HEK293T (cell line): ENCODE measurements around the gene HOXA7.
A peak's percentile ranks its signal among the peaks of the same experiment; 100 is the strongest.

Experiments
- CTCF ChIA-PET: fragments of 350-600 bp; formaldehyde crosslinking; extraction: SDS; loops from one replicate; lab custom pipeline; 2021; ENCODE audit warnings: antibody characterized with exemption, inconsistent platforms; lab: Yijun Ruan, JAX
- POLR2A ChIA-PET: fragments of 350-600 bp; formaldehyde crosslinking; extraction: SDS; loops from one replicate; lab custom pipeline; 2020; ENCODE audit warnings: antibody characterized with exemption, inconsistent platforms; lab: Yijun Ruan, JAX
- DNase-seq: peaks from one replicate; pipeline ENCODE4 v3.0.0; 2012; ENCODE audit warnings: mixed read lengths; ENCODE audit errors: extremely low spot score
- ARNT ChIP-seq: fragments of 450-650 bp; IDR thresholded peaks from 2 replicates; pipeline ENCODE4 v1.6.1; 2017; ENCODE audit warnings: mild to moderate bottlenecking
- BHLHE40 ChIP-seq: fragments of 450-650 bp; IDR thresholded peaks from 2 replicates; pipeline ENCODE4 v1.6.1; 2016; ENCODE audit warnings: mild to moderate bottlenecking, moderate library complexity, borderline replicate concordance
- CTBP1 ChIP-seq: fragments of 450-650 bp; IDR thresholded peaks from 2 replicates; pipeline ENCODE4 v1.6.1; 2016; ENCODE audit warnings: borderline replicate concordance
- ELF4 ChIP-seq: fragments of 450-650 bp; IDR thresholded peaks from 2 replicates; pipeline ENCODE4 v1.6.1; 2017; ENCODE audit warnings: antibody characterized with exemption
- FOXA1 ChIP-seq: fragments of 450-650 bp; IDR thresholded peaks from 2 replicates; pipeline ENCODE4 v1.6.1; 2016; ENCODE audit warnings: mild to moderate bottlenecking
- FOXK2 ChIP-seq: fragments of 450-650 bp; IDR thresholded peaks from 2 replicates; pipeline ENCODE4 v1.6.1; 2016; ENCODE audit warnings: mild to moderate bottlenecking
- FOXM1 ChIP-seq: fragments of 450-650 bp; IDR thresholded peaks from 2 replicates; pipeline ENCODE4 v1.6.1; 2017; ENCODE audit warnings: mild to moderate bottlenecking, borderline replicate concordance
- HDGF ChIP-seq: fragments of 450-650 bp; IDR thresholded peaks from 2 replicates; pipeline ENCODE4 v1.6.1; 2017; ENCODE audit warnings: antibody characterized with exemption, borderline replicate concordance
- L3MBTL2 ChIP-seq: fragments of 450-650 bp; conservative IDR thresholded peaks from 2 replicates; pipeline ENCODE4 v1.6.1; 2016; ENCODE audit warnings: mild to moderate bottlenecking
- LEF1 ChIP-seq: fragments of 450-650 bp; IDR thresholded peaks from 2 replicates; pipeline ENCODE4 v1.6.1; 2017; ENCODE audit warnings: mild to moderate bottlenecking, borderline replicate concordance
- NFRKB ChIP-seq: fragments of 450-650 bp; IDR thresholded peaks from 2 replicates; pipeline ENCODE4 v1.6.1; 2016; ENCODE audit warnings: mild to moderate bottlenecking, moderate library complexity
- PKNOX1 ChIP-seq: fragments of 450-650 bp; IDR thresholded peaks from 2 replicates; pipeline ENCODE4 v1.6.1; 2016
- SP1 ChIP-seq: fragments of 450-650 bp; IDR thresholded peaks from 2 replicates; pipeline ENCODE4 v1.6.1; 2017
- SUZ12 ChIP-seq: fragments of 450-650 bp; IDR thresholded peaks from 2 replicates; pipeline ENCODE4 v1.6.1; 2016; ENCODE audit warnings: mild to moderate bottlenecking
- TARDBP ChIP-seq: fragments of 450-650 bp; IDR thresholded peaks from 2 replicates; pipeline ENCODE4 v1.6.1; 2016
- ZNF384 ChIP-seq: fragments of 450-650 bp; IDR thresholded peaks from 2 replicates; pipeline ENCODE4 v1.6.1; 2016

The HOXA7 gene

GRCh38 chr7:27138472-27138871, 18.0 kb downstream of the HOXA7 start:
- TF ChIP-seq PKNOX1 (no peak), TARDBP (no peak), L3MBTL2 (no peak), FOXK2 (no peak), NFRKB (no peak), LEF1 (no peak)
- DNase-seq = no peak
- ChIA-PET POLR2A (no interaction called here), CTCF (no interaction called here)

- DNase-seq = no peak
- TF ChIP-seq FOXA1 (no peak), ARNT (no peak), LEF1 (no peak), SUZ12 (no peak), PKNOX1 (no peak), FOXM1 (no peak)
- ChIA-PET CTCF (no interaction called here), POLR2A (no interaction called here)
Observed at GRCh38 chr7:27137640-27138315, 18.7 kb downstream of the HOXA7 start.

- DNase-seq = no peak
- POLR2A ChIA-PET = interaction anchor here (0.8 to 1.9 kb wide), 6 partner anchors 15 to 275 kb away, joined by 3 to 5 read pairs (median 4); partner anchors contain the start of gene HOXA3
- TF ChIP-seq FOXA1 (no peak), ARNT (no peak), CTBP1 (no peak), ZNF384 (no peak), SUZ12 (no peak), TARDBP (no peak), PKNOX1 (no peak)
Observed at GRCh38 chr7:27134392-27134791, 22.1 kb downstream of the HOXA7 start.

GRCh38 chr7:27133409-27134231, 22.9 kb downstream of the HOXA7 start:
- CTCF ChIA-PET = interaction anchor here (0.8 to 1.5 kb wide), 4 partner anchors 8 to 35 kb away, joined by 3 to 4 read pairs (median 3); partner anchors contain the start of gene HOXA5

More at GRCh38 chr7:27134392-27134791, 22.1 kb downstream of the HOXA7 start:
- CTCF ChIA-PET = interaction anchor here (0.8 to 1.5 kb wide), 4 partner anchors 7 to 35 kb away, joined by 3 to 4 read pairs (median 3); partner anchors contain the start of gene HOXA5

GRCh38 chr7:27132978-27133377, 23.5 kb downstream of the HOXA7 start:
- CTCF ChIA-PET = interaction anchor here (1.5 kb wide), 1 partner anchor 9 kb away, joined by 4 read pairs; no protein-coding TSS in a partner anchor
- POLR2A ChIA-PET = interaction anchor here (1.3 to 1.9 kb wide), 2 partner anchors 11 to 20 kb away, joined by 5 to 6 read pairs; partner anchors contain the start of genes HOXA3 and HOXA5
- TF ChIP-seq PKNOX1 (peak; percentile 93), FOXM1 (no peak), CTBP1 (peak; percentile 82), SUZ12 (no peak), FOXA1 (no peak)
- DNase-seq = no peak

More at GRCh38 chr7:27133409-27134231, 22.9 kb downstream of the HOXA7 start:
- DNase-seq = no peak
- TF ChIP-seq ELF4 (no peak), PKNOX1 (peak; percentile 43; the same call in 1 of the 2 replicates)
- POLR2A ChIA-PET = interaction anchor here (0.9 to 1.9 kb wide), 5 partner anchors 11 to 274 kb away, joined by 4 to 6 read pairs (median 5); partner anchors contain the start of genes HOXA3 and HOXA5

- DNase-seq = no peak
- CTCF ChIA-PET = interaction anchor here (1.4 kb wide), 1 partner anchor 47 kb away, joined by 3 read pairs; no protein-coding TSS in a partner anchor
- no peak for TF ChIP-seq FOXM1
- TF ChIP-seq PKNOX1 = no peak
- no peak for TF ChIP-seq ZNF384
- no peak for TF ChIP-seq LEF1
- no peak for TF ChIP-seq ARNT
- TF ChIP-seq NFRKB = no peak
- no peak for TF ChIP-seq L3MBTL2
- TF ChIP-seq ELF4 = no peak
- TF ChIP-seq FOXK2 = no peak
- TF ChIP-seq BHLHE40 = no peak
- no peak for TF ChIP-seq SUZ12
- TF ChIP-seq CTBP1 = no peak
- no peak for TF ChIP-seq HDGF
- TF ChIP-seq SP1 = no peak
- no peak for TF ChIP-seq TARDBP
- no peak for TF ChIP-seq FOXA1
- POLR2A ChIA-PET = interaction anchor here (0.9 to 5.3 kb wide), 7 partner anchors 11 to 35 kb away, joined by 3 to 103 read pairs (median 8); partner anchors contain the start of genes HOXA5 and HOXA7
Observed at GRCh38 chr7:27132214-27132613, 24.3 kb downstream of the HOXA7 start.
